K562 (cell line): Measurements from ENCODE around the gene MARS1. TPM values are rescaled to one million over a fixed set of nuclear protein-coding genes. Genes with fewer than 3 reads are reported as not detected.
A peak's percentile ranks its signal among the peaks of the same experiment; 100 is the strongest.

ENCODE experiments used
- BHLHE40 ChIP-seq: IDR thresholded peaks from 2 replicates; pipeline ENCODE4 v1.6.1; 2011; ENCODE audit warnings: low read length, improper control_type of control experiment
- CC2D1A ChIP-seq: fragments of 450-650 bp; IDR thresholded peaks from 2 replicates; pipeline ENCODE4 v1.6.1; 2017; ENCODE audit warnings: mild to moderate bottlenecking
- CTCF ChIP-seq, 3 experiments: IDR thresholded peaks in 2 of 3; conservative IDR thresholded peaks in 1 of 3; 2 replicates each; pipeline ENCODE4 v1.5.1; 2011 to 2012; ENCODE audit warnings: low read length in 3 of 3, mild to moderate bottlenecking in 3 of 3, control low read depth in 2 of 3, improper control_type of control experiment in 1 of 3, inconsistent platforms in 1 of 3, low read depth in 1 of 3, mixed read lengths in 1 of 3, moderate library complexity in 1 of 3; ENCODE audit not compliant: insufficient read depth in 2 of 3
- ETV5 ChIP-seq: sonication (generic); formaldehyde crosslinking; IDR thresholded peaks from 2 replicates; pipeline ENCODE4 v1.4.0; 2020; ENCODE audit warnings: low read depth, mild to moderate bottlenecking, missing genetic modification reagents
- FOSL1 ChIP-seq: fragments of 200-800 bp; sonication (Bioruptor generic); conservative IDR thresholded peaks from 2 replicates; pipeline ENCODE4 v1.6.1; 2016; ENCODE audit warnings: missing genetic modification characterization, missing compliant biosample characterization
- GABPB1 ChIP-seq: sonication (generic); formaldehyde crosslinking; IDR thresholded peaks from 2 replicates; pipeline ENCODE4 v1.8.0; 2022; ENCODE audit warnings: mild to moderate bottlenecking, missing genetic modification reagents
- GMEB1 ChIP-seq: fragments of 250-450 bp; sonication (Bioruptor Pico); IDR thresholded peaks from 2 replicates; pipeline ENCODE4 v1.4.0; 2020; ENCODE audit warnings: mild to moderate bottlenecking
- MBD2 ChIP-seq: sonication (generic); IDR thresholded peaks from 2 replicates; pipeline ENCODE4 v1.6.1; 2016; ENCODE audit warnings: low read depth, borderline replicate concordance
- MTF1 ChIP-seq: fragments of 250-450 bp; sonication (Bioruptor Pico); IDR thresholded peaks from 2 replicates; pipeline ENCODE4 v1.9.0; 2021; ENCODE audit warnings: moderate library complexity, mild to moderate bottlenecking, inconsistent platforms, borderline replicate concordance
- NCOA6 ChIP-seq: fragments of 450-650 bp; IDR thresholded peaks from 2 replicates; pipeline ENCODE4 v1.6.1; 2017; ENCODE audit warnings: mild to moderate bottlenecking
- NFXL1 ChIP-seq: fragments of 450-650 bp; formaldehyde crosslinking; IDR thresholded peaks from 2 replicates; pipeline ENCODE4 v1.4.0; 2021; ENCODE audit warnings: mild to moderate bottlenecking
- PHB ChIP-seq: fragments of 250-450 bp; sonication (Bioruptor Pico); IDR thresholded peaks from 2 replicates; pipeline ENCODE4 v1.5.0; 2021
- SMAD3 ChIP-seq: fragments of 450-650 bp; formaldehyde crosslinking; conservative IDR thresholded peaks from 2 replicates; pipeline ENCODE4 v1.4.0; 2020; ENCODE audit warnings: mild to moderate bottlenecking
- SMARCA4 ChIP-seq: fragments of 450-650 bp; IDR thresholded peaks from 2 replicates; pipeline ENCODE4 v1.6.1; 2016
- TCFL5 ChIP-seq: fragments of 250-450 bp; sonication (Bioruptor Pico); conservative IDR thresholded peaks from 2 replicates; pipeline ENCODE4 v1.6.1; 2021; ENCODE audit warnings: mild to moderate bottlenecking, moderate library complexity, matching md5 sums
- VEZF1 ChIP-seq: fragments of 200-800 bp; sonication (Bioruptor generic); IDR thresholded peaks from 2 replicates; pipeline ENCODE4 v1.6.1; 2017; ENCODE audit warnings: missing genetic modification characterization, missing compliant biosample characterization
- ZNF133 ChIP-seq: fragments of 250-450 bp; sonication (Bioruptor Pico); IDR thresholded peaks from 2 replicates; pipeline ENCODE4 v1.4.0; 2020; ENCODE audit warnings: mild to moderate bottlenecking
- ZNF143 ChIP-seq: sonication (generic); formaldehyde crosslinking; IDR thresholded peaks from 2 replicates; pipeline ENCODE4 v1.9.0; 2022; ENCODE audit warnings: mild to moderate bottlenecking, missing genetic modification reagents
- ZNF830 ChIP-seq: fragments of 250-450 bp; sonication (Bioruptor Pico); IDR thresholded peaks from 2 replicates; pipeline ENCODE4 v1.5.0; 2021; ENCODE audit warnings: mild to moderate bottlenecking
- polyA plus RNA-seq, 8 experiments: library from polyadenylated mRNA; depleted of rRNA in 4 of 8; stranded (reverse) in 5 of 8; unstranded in 3 of 8; fragments of >200 nt; fragmentation: Nextera tagmentation in 2 of 8; fragmentation: Illumina TruSeq in 1 of 8; extraction: Ambion mirVana in 2 of 8; extraction: Trizol in 1 of 8; gene quantifications; 2 replicates each; pipeline versions ENCODE4 v1.2.1 to v1.2.3, GENCODE V29; 2011 to 2014; ENCODE audit warnings: inconsistent platforms in 1 of 8, missing spikeins in 1 of 8
- total RNA-seq, 7 experiments: library from RNA; depleted of rRNA in 6 of 7; stranded (reverse); fragments of >200 nt in 6 of 7; fragmentation: Illumina TruSeq in 2 of 7; extraction: Trizol in 2 of 7; gene quantifications; 2 replicates each; pipeline versions ENCODE4 v1.2.1 to v1.2.3, GENCODE V29; 2011 to 2021; ENCODE audit warnings: low replicate concordance in 1 of 7
- TF ChIP-seq, protein P1 (sequence below), 2 experiments: IDR thresholded peaks; 2 replicates each; pipeline ENCODE4 v1.6.1; 2011; ENCODE audit warnings: borderline replicate concordance in 1 of 2, control low read depth in 1 of 2, low read depth in 1 of 2, low read length in 1 of 2, mild to moderate bottlenecking in 1 of 2, mixed read lengths in 1 of 2, moderate library complexity in 1 of 2; ENCODE audit not compliant: insufficient read depth in 1 of 2, insufficient read length in 1 of 2, poor library complexity in 1 of 2, severe bottlenecking in 1 of 2; ENCODE audit errors: extremely low read depth in 1 of 2

MARS1 gene
- total and polyA plus RNA-seq, 9 of the 15 experiments (the other 6 are each of a cell fraction or from before 2014, with no cell fraction given) = 117 to 382 (median 220) TPM

GRCh38 chr12:57487597-57488401, at the start of gene MARS1 (continued):
- TF ChIP-seq CTCF (IDR thresholded peaks at IDR 0.05 in 2 of 3, conservative IDR thresholded peaks at IDR 0.05 in 1 of 3; ENCODE audit: insufficient read depth in 2 of 3, low read depth in 1 of 3, low read length in 3 of 3) (peak; percentile 58 to 70 (median 61)), BHLHE40 (peak; percentile 72), NCOA6 (no peak), CC2D1A (peak; percentile 63; the same call in 1 of the 2 replicates), VEZF1 (CRISPR knock-in tag) (peak; percentile 70), GABPB1 (CRISPR knock-in tag) (peak; percentile 93), PHB (CRISPR knock-in tag) (0 out of 2 replicates have a peak, but pooled peaks have one; percentile 46), NFXL1 (CRISPR knock-in tag) (no peak), ETV5 (CRISPR knock-in tag) (peak; percentile 90), GMEB1 (CRISPR knock-in tag) (peak; percentile 30; the same call in 1 of the 2 replicates), SMAD3 (CRISPR knock-in tag) (peak; percentile 49; the same call in 1 of the 2 replicates), ZNF133 (no peak), ZNF143 (peak; percentile 93), SMARCA4 (peak; percentile 49; the same call in 1 of the 2 replicates), ZNF830 (CRISPR knock-in tag) (no peak), MBD2 (peak; percentile 74), TCFL5 (CRISPR knock-in tag) (no peak), FOSL1 (tag) (peak; percentile 56; the same call in 1 of the 2 replicates), MTF1 (CRISPR knock-in tag) (no peak)
- TF ChIP-seq, protein P1, sequence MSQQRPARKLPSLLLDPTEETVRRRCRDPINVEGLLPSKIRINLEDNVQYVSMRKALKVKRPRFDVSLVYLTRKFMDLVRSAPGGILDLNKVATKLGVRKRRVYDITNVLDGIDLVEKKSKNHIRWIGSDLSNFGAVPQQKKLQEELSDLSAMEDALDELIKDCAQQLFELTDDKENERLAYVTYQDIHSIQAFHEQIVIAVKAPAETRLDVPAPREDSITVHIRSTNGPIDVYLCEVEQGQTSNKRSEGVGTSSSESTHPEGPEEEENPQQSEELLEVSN (IDR thresholded peaks at IDR 0.05; ENCODE audit: borderline replicate concordance in 1 of 2, extremely low read depth in 1 of 2, insufficient read depth in 1 of 2, insufficient read length in 1 of 2, low read depth in 1 of 2, low read length in 1 of 2, poor library complexity in 1 of 2, severe bottlenecking in 1 of 2) = peak in 1 of 2 experiments; percentile 11
